ENCODE results near the gene PEMT. TPM values are rescaled to one million over a fixed set of nuclear protein-coding genes. Genes with fewer than 3 reads are reported as not detected.

PEMT gene
- total RNA-seq, 1 experiment from 2014 or later, result 69.8 TPM

GRCh38 chr17:17551361-17551760 is 40.1 kb downstream of the PEMT start:
- H3K9me3 ChIP-seq (ENCODE audit: low read length), result no peaks in the 10 kb centered on the region
- no peak overlapping the region for H3K27ac ChIP-seq (ENCODE audit: low read length)
- H3K79me2 ChIP-seq (ENCODE audit: low read length), result no peaks in the 10 kb centered on the region
- H4K20me1 ChIP-seq (ENCODE audit: insufficient read depth, low read depth, low read length), result no peaks in the 10 kb centered on the region
- H3K4me1 ChIP-seq (ENCODE audit: low read length), result no peaks in the 10 kb centered on the region
- no peaks in the 10 kb centered on the region for H3K9me2 ChIP-seq (replicated peaks; ENCODE audit: insufficient read depth, low read length)
- no peak overlapping the region for H3K4me2 ChIP-seq (ENCODE audit: low read depth, low read length, poor library complexity, severe bottlenecking)
- DNase-seq, result no peak
- no peak overlapping the region for H2AFZ ChIP-seq (ENCODE audit: low read length)
- H3K36me3 ChIP-seq (ENCODE audit: insufficient read depth, low read length), result no peaks in the 10 kb centered on the region
- H3K27me3 ChIP-seq (ENCODE audit: low read length), result no peaks in the 10 kb centered on the region
- H3K9ac ChIP-seq (ENCODE audit: low read length), result no peak overlapping the region
- no peak overlapping the region for H3K4me3 ChIP-seq (ENCODE audit: low read length)

DNA sequence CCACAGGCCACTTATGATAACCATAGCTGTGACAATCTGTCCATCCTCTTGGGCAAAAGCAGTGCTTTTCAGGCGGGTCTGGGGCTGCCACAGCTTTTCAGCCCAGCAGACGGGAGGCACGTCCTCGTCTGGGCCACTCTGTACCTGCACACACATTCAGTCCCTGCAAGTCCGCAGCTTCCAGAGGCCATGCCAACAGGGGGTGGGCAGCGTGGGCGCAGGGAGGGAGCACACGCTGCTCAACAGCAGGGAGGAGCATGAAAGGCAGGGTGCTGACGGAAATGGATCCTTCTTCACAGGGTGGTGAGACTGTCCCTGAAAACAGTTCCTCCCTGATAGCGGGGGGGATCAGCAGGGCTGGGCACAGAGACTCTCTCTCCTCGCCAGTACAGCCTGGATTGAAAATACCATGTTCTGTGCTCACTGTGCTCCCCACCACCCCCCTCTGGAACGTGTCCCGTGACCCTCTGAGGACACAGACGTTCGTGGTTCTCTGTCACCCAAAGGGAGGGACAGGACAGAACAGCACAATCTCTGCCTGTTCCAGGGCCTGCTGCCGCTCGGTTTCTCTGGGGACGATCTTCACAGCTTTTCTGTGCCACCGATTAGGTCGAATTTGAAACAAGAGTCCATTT is 41.7 kb downstream of the PEMT start:
- Histone ChIP-seq H3K27me3 (ENCODE audit: low read length) (no peaks in the 10 kb centered on the region), H3K9me3 (ENCODE audit: low read length) (no peaks in the 10 kb centered on the region), H3K4me1 (ENCODE audit: low read length) (no peaks in the 10 kb centered on the region), H3K4me2 (ENCODE audit: low read depth, low read length, poor library complexity, severe bottlenecking) (no peak overlapping the region), H3K27ac (ENCODE audit: low read length) (no peak overlapping the region), H2AFZ (ENCODE audit: low read length) (no peak overlapping the region), H3K9me2 (replicated peaks; ENCODE audit: insufficient read depth, low read length) (no peaks in the 10 kb centered on the region), H3K9ac (ENCODE audit: low read length) (no peak overlapping the region), H4K20me1 (ENCODE audit: insufficient read depth, low read depth, low read length) (no peaks in the 10 kb centered on the region), H3K36me3 (ENCODE audit: insufficient read depth, low read length) (no peaks in the 10 kb centered on the region), H3K4me3 (ENCODE audit: low read length) (no peak overlapping the region), H3K79me2 (ENCODE audit: low read length) (no peaks in the 10 kb centered on the region)
- no peak for DNase-seq

DNA sequence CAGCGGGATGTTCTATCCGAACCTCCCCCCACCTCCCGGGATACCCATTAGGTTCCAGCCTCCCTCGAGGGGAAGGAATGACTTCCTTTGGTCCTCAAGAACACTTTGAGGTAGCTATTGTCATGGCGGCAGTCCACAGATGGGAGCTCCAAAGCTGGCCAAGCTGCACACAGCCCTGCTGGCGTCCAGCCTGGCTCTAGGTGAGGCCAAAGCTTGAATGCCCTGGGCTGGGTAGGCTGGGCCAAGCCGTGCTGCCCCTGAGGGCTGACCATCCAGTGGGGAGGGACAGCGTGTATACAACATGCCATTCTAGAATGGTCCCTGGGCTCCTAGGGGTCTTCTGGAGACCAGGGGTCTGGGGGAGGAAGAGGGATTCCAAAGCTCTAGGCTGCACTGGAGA is 43.5 kb downstream of the PEMT start:
- Histone ChIP-seq H3K4me2 (ENCODE audit: low read depth, low read length, poor library complexity, severe bottlenecking) (no peak overlapping the region), H3K4me3 (ENCODE audit: low read length) (no peak overlapping the region), H3K9me2 (replicated peaks; ENCODE audit: insufficient read depth, low read length) (no peaks in the 10 kb centered on the region), H3K27me3 (ENCODE audit: low read length) (no peaks in the 10 kb centered on the region), H2AFZ (ENCODE audit: low read length) (no peak overlapping the region), H4K20me1 (ENCODE audit: insufficient read depth, low read depth, low read length) (no peaks in the 10 kb centered on the region), H3K79me2 (ENCODE audit: low read length) (no peaks in the 10 kb centered on the region), H3K9me3 (ENCODE audit: low read length) (no peaks in the 10 kb centered on the region), H3K27ac (ENCODE audit: low read length) (no peak overlapping the region), H3K9ac (ENCODE audit: low read length) (no peak overlapping the region), H3K4me1 (ENCODE audit: low read length) (no peaks in the 10 kb centered on the region), H3K36me3 (ENCODE audit: insufficient read depth, low read length) (no peaks in the 10 kb centered on the region)
- DNase-seq, result no peak

GRCh38 chr17:17547210-17547764 is 44.2 kb downstream of the PEMT start:
- H3K27ac ChIP-seq (ENCODE audit: low read length), result no peak overlapping the region
- H3K36me3 ChIP-seq (ENCODE audit: insufficient read depth, low read length), result no peaks in the 10 kb centered on the region
- no peak for DNase-seq
- H3K79me2 ChIP-seq (ENCODE audit: low read length), result no peaks in the 10 kb centered on the region
- H3K27me3 ChIP-seq (ENCODE audit: low read length), result no peaks in the 10 kb centered on the region
- no peaks in the 10 kb centered on the region for H3K9me3 ChIP-seq (ENCODE audit: low read length)
- H4K20me1 ChIP-seq (ENCODE audit: insufficient read depth, low read depth, low read length), result 0 out of 2 replicates have a peak, but pooled peaks cover 3% of the 10 kb centered on the region
- H3K4me1 ChIP-seq (ENCODE audit: low read length), result no peaks in the 10 kb centered on the region
- H3K9me2 ChIP-seq (replicated peaks; ENCODE audit: insufficient read depth, low read length), result no peaks in the 10 kb centered on the region
- H2AFZ ChIP-seq (ENCODE audit: low read length), result no peak overlapping the region
- H3K4me2 ChIP-seq (ENCODE audit: low read depth, low read length, poor library complexity, severe bottlenecking), result no peak overlapping the region
- no peak overlapping the region for H3K4me3 ChIP-seq (ENCODE audit: low read length)
- no peak overlapping the region for H3K9ac ChIP-seq (ENCODE audit: low read length)

DNA sequence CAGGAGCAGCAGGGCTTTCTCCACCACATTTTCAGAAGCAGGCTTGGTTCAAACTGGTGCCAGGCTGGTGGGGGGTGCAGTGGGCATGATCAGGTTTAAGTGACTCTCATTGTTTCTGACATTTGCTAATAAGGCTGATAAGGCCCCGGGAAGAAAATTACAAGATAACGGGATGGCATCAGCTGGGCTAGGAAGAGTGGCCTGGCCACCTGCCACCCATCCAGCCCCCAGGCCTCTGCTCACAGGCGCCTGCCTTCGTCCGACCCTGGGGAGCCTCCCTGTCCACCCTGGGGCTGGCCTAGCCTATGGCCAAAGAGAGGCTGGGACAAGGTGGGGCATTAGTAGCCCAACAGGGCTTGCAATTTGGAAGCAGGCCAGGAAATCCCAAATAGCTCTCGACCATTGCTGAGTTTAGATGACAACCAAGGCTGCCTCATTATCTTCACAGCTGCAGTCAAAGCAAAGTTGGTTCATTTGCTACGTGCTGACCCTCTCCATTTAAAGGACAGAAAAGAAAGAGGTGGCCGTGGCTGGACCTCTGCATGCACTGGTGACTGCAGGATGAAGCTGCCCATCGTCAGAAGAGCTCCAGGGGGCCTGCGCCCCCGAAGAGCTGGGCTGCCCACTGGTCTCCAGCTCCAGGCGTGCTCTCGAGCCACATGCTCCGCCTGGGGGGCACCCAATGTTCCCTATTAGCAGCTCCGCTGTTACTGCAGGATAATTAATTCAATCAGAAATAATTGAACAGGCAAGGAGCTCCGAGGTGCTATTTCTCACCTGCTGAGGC is 44.9 kb downstream of the PEMT start:
- no peaks in the 10 kb centered on the region for H3K4me1 ChIP-seq (ENCODE audit: low read length)
- H2AFZ ChIP-seq (ENCODE audit: low read length), result no peak overlapping the region
- H3K9me3 ChIP-seq (ENCODE audit: low read length), result no peaks in the 10 kb centered on the region
- no peaks in the 10 kb centered on the region for H3K79me2 ChIP-seq (ENCODE audit: low read length)
- no peaks in the 10 kb centered on the region for H3K27me3 ChIP-seq (ENCODE audit: low read length)
- H3K4me2 ChIP-seq (ENCODE audit: low read depth, low read length, poor library complexity, severe bottlenecking), result no peak overlapping the region
- H4K20me1 ChIP-seq (ENCODE audit: insufficient read depth, low read depth, low read length), result 0 out of 2 replicates have a peak, but pooled peaks cover 4% of the 10 kb centered on the region
- no peak overlapping the region for H3K4me3 ChIP-seq (ENCODE audit: low read length)
- no peak overlapping the region for H3K9ac ChIP-seq (ENCODE audit: low read length)
- H3K36me3 ChIP-seq (ENCODE audit: insufficient read depth, low read length), result no peaks in the 10 kb centered on the region
- H3K9me2 ChIP-seq (replicated peaks; ENCODE audit: insufficient read depth, low read length), result no peaks in the 10 kb centered on the region
- DNase-seq, result no peak
- H3K27ac ChIP-seq (ENCODE audit: low read length), result no peak overlapping the region

- H3K27ac ChIP-seq (ENCODE audit: low read length), result no peak overlapping the region
- H2AFZ ChIP-seq (ENCODE audit: low read length), result no peak overlapping the region
- no peak overlapping the region for H3K4me3 ChIP-seq (ENCODE audit: low read length)
- no peaks in the 10 kb centered on the region for H3K4me1 ChIP-seq (ENCODE audit: low read length)
- H3K79me2 ChIP-seq (ENCODE audit: low read length), result no peaks in the 10 kb centered on the region
- 0 out of 2 replicates have a peak, but pooled peaks cover 4% of the 10 kb centered on the region for H4K20me1 ChIP-seq (ENCODE audit: insufficient read depth, low read depth, low read length)
- H3K9me2 ChIP-seq (replicated peaks; ENCODE audit: insufficient read depth, low read length), result no peaks in the 10 kb centered on the region
- no peak overlapping the region for H3K4me2 ChIP-seq (ENCODE audit: low read depth, low read length, poor library complexity, severe bottlenecking)
- DNase-seq, result no peak
- H3K9me3 ChIP-seq (ENCODE audit: low read length), result no peaks in the 10 kb centered on the region
- no peaks in the 10 kb centered on the region for H3K27me3 ChIP-seq (ENCODE audit: low read length)
- H3K36me3 ChIP-seq (ENCODE audit: insufficient read depth, low read length), result no peaks in the 10 kb centered on the region
- H3K9ac ChIP-seq (ENCODE audit: low read length), result no peak overlapping the region
These were observed 45.5 kb downstream of the PEMT start for GRCh38 chr17:17545984-17546383.

- no peak overlapping the region for H3K4me2 ChIP-seq (ENCODE audit: low read depth, low read length, poor library complexity, severe bottlenecking)
- no peaks in the 10 kb centered on the region for H3K79me2 ChIP-seq (ENCODE audit: low read length)
- no peaks in the 10 kb centered on the region for H3K4me1 ChIP-seq (ENCODE audit: low read length)
- H3K27me3 ChIP-seq (ENCODE audit: low read length), result no peaks in the 10 kb centered on the region
- no peaks in the 10 kb centered on the region for H3K9me3 ChIP-seq (ENCODE audit: low read length)
- no peak for DNase-seq
- 0 out of 2 replicates have a peak, but pooled peaks cover 4% of the 10 kb centered on the region for H4K20me1 ChIP-seq (ENCODE audit: insufficient read depth, low read depth, low read length)
- H3K27ac ChIP-seq (ENCODE audit: low read length), result no peak overlapping the region
- H3K9me2 ChIP-seq (replicated peaks; ENCODE audit: insufficient read depth, low read length), result no peaks in the 10 kb centered on the region
- no peak overlapping the region for H3K9ac ChIP-seq (ENCODE audit: low read length)
- no peak overlapping the region for H3K4me3 ChIP-seq (ENCODE audit: low read length)
- no peaks in the 10 kb centered on the region for H3K36me3 ChIP-seq (ENCODE audit: insufficient read depth, low read length)
- H2AFZ ChIP-seq (ENCODE audit: low read length), result no peak overlapping the region
These were observed 46.3 kb downstream of the PEMT start for GRCh38 chr17:17545031-17545820.

Measured in Karpas-422 (cell line).